Gastrocnemius medialis (tissue), 4 donors: ENCODE data around the gene HTT. TPM values are rescaled to one million over a fixed set of nuclear protein-coding genes. Genes with fewer than 3 reads are reported as not detected.

ENCODE experiments used
- ATAC-seq, 2 donors: fragments of 150-250 bp; one replicate each; pipeline ENCODE4 v1.9.1; 2016
- DNase-seq, 2 donors: peaks; one replicate each; pipeline ENCODE4 v3.0.0-alpha.2; 2019
- H3K27ac ChIP-seq, 4 donors: fragments of 200-600 bp; sonication (generic); 1 replicate in 1 of 4; 2 replicates in 3 of 4; pipeline ENCODE4 v1.5.1; 2016 to 2018; ENCODE audit warnings: mild to moderate bottlenecking in 2 of 4, moderate library complexity in 1 of 4
- H3K27me3 ChIP-seq, 3 donors: fragments of 200-600 bp; sonication (generic) in 2 of 3; 1 replicate in 1 of 3; 2 replicates in 2 of 3; pipeline versions ENCODE4 v1.5.1 to v1.6.0; 2016 to 2019; ENCODE audit warnings: mild to moderate bottlenecking in 1 of 3, moderate library complexity in 1 of 3
- H3K36me3 ChIP-seq, 2 donors: fragments of 200-600 bp; sonication (generic) in 1 of 2; one replicate each; pipeline ENCODE4 v1.5.1; 2017 to 2018
- H3K4me1 ChIP-seq, 2 donors: fragments of 200-600 bp; sonication (generic) in 1 of 2; one replicate each; pipeline ENCODE4 v1.5.1; 2016 to 2017; ENCODE audit warnings: mild to moderate bottlenecking in 2 of 2
- H3K4me3 ChIP-seq, 4 donors: fragments of 200-600 bp; sonication (generic) in 3 of 4; 1 replicate in 1 of 4; 2 replicates in 3 of 4; pipeline ENCODE4 v1.5.1; 2016 to 2019; ENCODE audit warnings: mild to moderate bottlenecking in 2 of 4
- H3K9me3 ChIP-seq, 3 donors: fragments of 200-600 bp; sonication (generic) in 2 of 3; 1 replicate in 1 of 3; 2 replicates in 2 of 3; pipeline ENCODE4 v1.5.1; 2016 to 2019
- CTCF ChIP-seq, 5 experiments: fragments of 450-650 bp in 3 of 5; fragments of 200-600 bp in 2 of 5; sonication (generic) in 2 of 5; IDR thresholded peaks in 4 of 5; conservative IDR thresholded peaks in 1 of 5; 1 replicate in 4 of 5; 2 replicates in 1 of 5; pipeline ENCODE4 v1.5.1; 2016 to 2019; ENCODE audit warnings: antibody characterized with exemption in 5 of 5, mild to moderate bottlenecking in 3 of 5, moderate library complexity in 3 of 5
- POLR2A ChIP-seq, 2 donors: fragments of 450-650 bp; IDR thresholded peaks; one replicate each; pipeline ENCODE4 v1.6.1; 2017; ENCODE audit warnings: antibody characterized with exemption in 2 of 2, mild to moderate bottlenecking in 2 of 2, moderate library complexity in 2 of 2
- in situ Hi-C, 4 donors: fragments of 200-750 bp; cut with MboI; loops; one replicate each; pipeline versions ENCODE4 v1.15.0 to v1.8.0; 2017; ENCODE audit warnings: low sequenced_read_pairs in 4 of 4
- intact Hi-C: fragments of 100-400 bp; cut with DNase I; formaldehyde crosslinking; loops from one replicate; pipeline ENCODE4 v1.15.1; 2023; ENCODE audit warnings: low total_unique reads
- total RNA-seq, 4 donors: library from RNA; depleted of rRNA; stranded (reverse); fragments of >200 nt; gene quantifications; one replicate each; pipeline versions ENCODE4 v1.1.0 to v1.2.3, GENCODE V29; 2016

HTT gene
- total RNA-seq, 4 donors from 2014 or later: 23.5 to 73.0 (median 51.1) TPM

- TF ChIP-seq POLR2A (IDR thresholded peaks at IDR 0.05): no peak
- TF ChIP-seq CTCF (IDR thresholded peaks at IDR 0.05 in 4 of 5, conservative IDR thresholded peaks at IDR 0.05 in 1 of 5): no peak
- ATAC-seq (no peak), DNase-seq (no peak)
- peaks cover 0 to 81% of the 10 kb centered on the region in 2 donors for H3K36me3 ChIP-seq
- no peak overlapping the region for H3K4me3 ChIP-seq
- H3K4me1 ChIP-seq: no peaks in the 10 kb centered on the region
- H3K27ac ChIP-seq: no peak overlapping the region
- no peaks in the 10 kb centered on the region for H3K27me3 ChIP-seq
- no peaks in the 10 kb centered on the region for H3K9me3 ChIP-seq
- intact Hi-C loops: no loop called here
- in situ Hi-C loops: no loop called here
These were observed 158.4 kb downstream of the HTT start for GRCh38 chr4:3232871-3233271.

GRCh38 chr4:3233391-3234071 is 159.1 kb downstream of the HTT start:
- in situ Hi-C loops: no loop called here
- intact Hi-C loops: no loop called here
- Histone ChIP-seq H3K4me1 (no peaks in the 10 kb centered on the region), H3K4me3 (no peak overlapping the region), H3K36me3 (peaks cover 0 to 84% of the 10 kb centered on the region in 2 donors), H3K27ac (no peak overlapping the region), H3K9me3 (no peaks in the 10 kb centered on the region), H3K27me3 (no peaks in the 10 kb centered on the region)
- ATAC-seq (no peak), DNase-seq (no peak)
- TF ChIP-seq CTCF (IDR thresholded peaks at IDR 0.05 in 4 of 5, conservative IDR thresholded peaks at IDR 0.05 in 1 of 5): no peak
- TF ChIP-seq POLR2A (IDR thresholded peaks at IDR 0.05): no peak

- in situ Hi-C loops: no loop called here
- Histone ChIP-seq H3K4me1 (no peaks in the 10 kb centered on the region), H3K9me3 (no peaks in the 10 kb centered on the region), H3K36me3 (peaks cover 0 to 84% of the 10 kb centered on the region in 2 donors), H3K4me3 (no peak overlapping the region), H3K27ac (no peak overlapping the region), H3K27me3 (no peaks in the 10 kb centered on the region)
- no peak for ATAC-seq
- intact Hi-C loops: no loop called here
- no peak for DNase-seq
- TF ChIP-seq POLR2A (IDR thresholded peaks at IDR 0.05): no peak
- no peak for TF ChIP-seq CTCF (IDR thresholded peaks at IDR 0.05 in 4 of 5, conservative IDR thresholded peaks at IDR 0.05 in 1 of 5)
These were observed 159.9 kb downstream of the HTT start for GRCh38 chr4:3234171-3235029.

GRCh38 chr4:3235030-3235345 is 160.5 kb downstream of the HTT start:
- intact Hi-C loops: no loop called here

More at GRCh38 chr4:3235030-3235345, 160.5 kb downstream of the HTT start:
- TF ChIP-seq CTCF (IDR thresholded peaks at IDR 0.05 in 4 of 5, conservative IDR thresholded peaks at IDR 0.05 in 1 of 5) (no peak), POLR2A (IDR thresholded peaks at IDR 0.05) (no peak)
- Histone ChIP-seq H3K4me1 (no peaks in the 10 kb centered on the region), H3K4me3 (no peak overlapping the region), H3K27me3 (no peaks in the 10 kb centered on the region), H3K36me3 (peaks cover 0 to 83% of the 10 kb centered on the region in 2 donors), H3K27ac (no peak overlapping the region), H3K9me3 (no peaks in the 10 kb centered on the region)
- in situ Hi-C loops: no loop called here
- DNase-seq (no peak), ATAC-seq (no peak)
